ENCODE data around the gene HRH1.
A peak's percentile ranks its signal among the peaks of the same experiment; 100 is the strongest.
"Not testable (repeated sequence)": the region's sequence is repeated elsewhere in the genome, so short reads cannot be mapped to it uniquely, and the experiment has no call there.

Gene HRH1

GRCh38 chr3:11168881-11169805, 14.8 kb downstream of the HRH1 start:
- TF ChIP-seq CTCF (IDR thresholded peaks at IDR 0.05; ENCODE audit: low read depth, low read length) = no peak
- DNase-seq (ENCODE audit: low read depth in 2 of 2) = peak; percentile 29 to 49

DNA sequence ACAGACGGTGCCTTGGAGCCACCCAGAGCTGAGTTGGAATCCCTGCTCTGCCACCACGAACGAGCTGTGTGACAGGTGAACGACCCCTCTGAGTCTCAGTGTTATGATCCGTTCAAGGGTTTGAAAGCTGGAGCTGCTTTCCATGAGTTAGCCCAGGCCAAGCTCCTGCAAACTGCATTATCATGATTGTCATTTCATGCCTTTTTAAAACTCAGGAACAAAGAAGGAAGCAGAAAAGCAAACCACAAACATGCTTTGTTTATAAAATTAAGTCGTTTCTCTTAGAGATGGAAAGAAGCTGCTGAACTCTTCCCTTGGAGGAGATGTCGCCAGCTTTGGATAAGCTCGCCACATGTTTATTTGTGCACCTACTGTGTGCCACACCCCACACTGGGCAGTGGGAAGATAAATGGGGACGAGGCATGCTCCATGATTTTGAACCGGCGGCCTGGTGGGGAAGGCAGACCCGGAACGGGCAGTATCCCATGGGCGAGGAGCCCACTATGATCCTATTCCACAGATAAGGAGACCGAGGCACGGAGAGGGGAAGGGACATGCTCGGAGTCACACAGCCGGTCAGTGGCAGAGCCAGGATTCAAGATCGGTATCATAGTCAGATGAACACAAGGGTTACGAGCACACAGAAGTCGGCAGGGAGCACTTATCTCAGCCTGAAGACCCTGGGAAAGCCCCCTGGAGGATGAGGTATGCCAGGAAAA, 15.9 kb downstream of the HRH1 start:
- TF ChIP-seq CTCF (IDR thresholded peaks at IDR 0.05; ENCODE audit: low read depth, low read length) = no peak
- DNase-seq (ENCODE audit: low read depth in 2 of 2) = no peak
- no peak overlapping the region for H3K4me3 ChIP-seq (replicated peaks in 1 of 2; ENCODE audit: low read depth in 2 of 2, low read length in 2 of 2)

More at GRCh38 chr3:11168881-11169805, 14.8 kb downstream of the HRH1 start:
- no peak overlapping the region for H3K4me3 ChIP-seq (replicated peaks in 1 of 2; ENCODE audit: low read depth in 2 of 2, low read length in 2 of 2)

DNA sequence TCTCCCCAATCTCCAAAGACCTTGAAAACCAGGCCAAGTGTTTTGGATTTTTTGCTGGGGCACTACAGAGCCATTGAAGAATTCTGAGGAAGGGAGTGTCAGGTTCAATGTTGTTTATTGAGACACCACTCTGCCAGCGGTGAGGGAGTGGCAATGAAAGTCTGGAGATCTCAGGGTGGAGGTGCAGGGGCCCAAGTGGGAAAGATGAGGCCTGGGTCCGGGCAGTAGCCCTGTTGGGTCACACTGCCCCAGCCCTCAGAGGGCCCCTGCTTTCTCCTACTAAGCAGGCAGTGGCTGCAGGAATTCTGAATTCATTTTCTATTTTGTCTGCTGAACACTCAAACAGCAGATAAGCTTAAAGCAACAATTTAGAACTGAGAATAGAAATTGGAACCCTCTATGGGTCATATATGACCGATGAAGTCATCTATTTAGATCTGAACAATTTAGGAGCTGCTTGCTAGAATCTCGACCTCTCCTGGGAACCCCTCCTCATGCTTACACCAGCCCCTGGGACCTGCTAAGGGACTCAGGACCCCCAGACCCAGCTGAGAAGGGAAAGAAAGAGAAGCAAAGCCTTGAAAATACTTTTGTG, 17.9 kb downstream of the HRH1 start:
- peak in 1 of 2 donors; percentile 23 for DNase-seq (ENCODE audit: low read depth in 2 of 2)

GRCh38 chr3:11173828-11174465, 19.7 kb downstream of the HRH1 start:
- no peak for TF ChIP-seq CTCF (IDR thresholded peaks at IDR 0.05; ENCODE audit: low read depth, low read length)
- no peak for DNase-seq (ENCODE audit: low read depth in 2 of 2)
- no peak overlapping the region for H3K4me3 ChIP-seq (replicated peaks in 1 of 2; ENCODE audit: low read depth in 2 of 2, low read length in 2 of 2)

More for the DNA sequence above, 17.9 kb downstream of the HRH1 start:
- TF ChIP-seq CTCF (IDR thresholded peaks at IDR 0.05; ENCODE audit: low read depth, low read length) = no peak
- H3K4me3 ChIP-seq (replicated peaks in 1 of 2; ENCODE audit: low read depth in 2 of 2, low read length in 2 of 2) = no peak overlapping the region

GRCh38 chr3:11178421-11178820, 24.1 kb downstream of the HRH1 start:
- no peak for DNase-seq (ENCODE audit: low read depth in 2 of 2)
- TF ChIP-seq CTCF (IDR thresholded peaks at IDR 0.05; ENCODE audit: low read depth, low read length) = no peak
- H3K4me3 ChIP-seq (replicated peaks in 1 of 2; ENCODE audit: low read depth in 2 of 2, low read length in 2 of 2) = no peak overlapping the region

GRCh38 chr3:11184328-11184969, 30.2 kb downstream of the HRH1 start:
- not testable (repeated sequence) for H3K4me3 ChIP-seq (replicated peaks in 1 of 2; ENCODE audit: low read depth in 2 of 2, low read length in 2 of 2)
- peak in 1 of 2 donors; percentile 20 for DNase-seq (ENCODE audit: low read depth in 2 of 2)

Data from cardiac fibroblast (primary cell).